ENCODE results near the gene DYNLT2. TPM values are rescaled to one million over a fixed set of nuclear protein-coding genes. Genes with fewer than 3 reads are reported as not detected.

The DYNLT2 gene
- total RNA-seq, 1 donor = 2.2 TPM

- Histone ChIP-seq H3K4me1 (ENCODE audit: insufficient read depth, low read length) (peaks cover 15% of the 10 kb centered on the region), H3K79me2 (ENCODE audit: insufficient read depth, low read length) (peaks cover 23% of the 10 kb centered on the region), H3K4me2 (ENCODE audit: insufficient read depth, low read length) (peak overlapping the region; percentile 86), H3K27ac (ENCODE audit: low read depth, low read length) (peak overlapping the region; percentile 89), H3K36me3 (ENCODE audit: insufficient read depth, low read length) (peaks cover 2% of the 10 kb centered on the region), H4K20me1 (ENCODE audit: insufficient read depth, low read length) (peaks cover 12% of the 10 kb centered on the region), H3K9me3 (ENCODE audit: low read depth, low read length) (no peaks in the 10 kb centered on the region), H3K4me3 (ENCODE audit: insufficient read depth, low read length) (peak overlapping the region; percentile 77), H3K27me3 (ENCODE audit: insufficient read depth, low read length) (no peaks in the 10 kb centered on the region), H2AFZ (ENCODE audit: low read length) (peak overlapping the region; percentile 76)
- DNase-seq (ENCODE audit: insufficient read length, low spot score, missing footprints) = peak; percentile 92
- no peak for TF ChIP-seq CTCF (IDR thresholded peaks at IDR 0.05; ENCODE audit: extremely low read depth, low read depth, low read length)
Observed at GRCh38 chr6:169725125-169726048, 26.0 kb downstream of the DYNLT2 start.

GRCh38 chr6:169724494-169725124, 26.8 kb downstream of the DYNLT2 start, which contains the start of gene PHF10:
PHF10 (minus strand) TSS chr6:169724500; CDS start chr6:169723931, 569 bp downstream.
- TF ChIP-seq CTCF (IDR thresholded peaks at IDR 0.05; ENCODE audit: extremely low read depth, low read depth, low read length) = no peak
- H3K27ac ChIP-seq (ENCODE audit: low read depth, low read length) = peak within 1 kb of the TSS; percentile 89
- H3K36me3 ChIP-seq (ENCODE audit: insufficient read depth, low read length) = peaks cover 3% of the 10 kb centered on the region
- H3K4me3 ChIP-seq (ENCODE audit: insufficient read depth, low read length) = peak within 1 kb of the TSS; percentile 90
- H3K4me1 ChIP-seq (ENCODE audit: insufficient read depth, low read length) = peaks cover 15% of the 10 kb centered on the region
- H3K9me3 ChIP-seq (ENCODE audit: low read depth, low read length) = no peaks in the 10 kb centered on the region
- peak; percentile 92 for DNase-seq (ENCODE audit: insufficient read length, low spot score, missing footprints)
- H2AFZ ChIP-seq (ENCODE audit: low read length) = peak within 1 kb of the TSS; percentile 89
- H3K27me3 ChIP-seq (ENCODE audit: insufficient read depth, low read length) = no peaks in the 10 kb centered on the region
- peaks cover 29% of the 10 kb centered on the region for H3K79me2 ChIP-seq (ENCODE audit: insufficient read depth, low read length)
- peaks cover 13% of the 10 kb centered on the region for H4K20me1 ChIP-seq (ENCODE audit: insufficient read depth, low read length)
- peak within 1 kb of the TSS; percentile 89 for H3K4me2 ChIP-seq (ENCODE audit: insufficient read depth, low read length)

GRCh38 chr6:169723991-169724493, 27.3 kb downstream of the DYNLT2 start:
- peaks cover 18% of the 10 kb centered on the region for H4K20me1 ChIP-seq (ENCODE audit: insufficient read depth, low read length)
- no peak overlapping the region for H3K4me2 ChIP-seq (ENCODE audit: insufficient read depth, low read length)
- H3K4me3 ChIP-seq (ENCODE audit: insufficient read depth, low read length) = peak overlapping the region; percentile 65
- H3K4me1 ChIP-seq (ENCODE audit: insufficient read depth, low read length) = peaks cover 15% of the 10 kb centered on the region
- DNase-seq (ENCODE audit: insufficient read length, low spot score, missing footprints) = peak; percentile 95
- no peak for TF ChIP-seq CTCF (IDR thresholded peaks at IDR 0.05; ENCODE audit: extremely low read depth, low read depth, low read length)
- H3K36me3 ChIP-seq (ENCODE audit: insufficient read depth, low read length) = peaks cover 3% of the 10 kb centered on the region
- no peaks in the 10 kb centered on the region for H3K27me3 ChIP-seq (ENCODE audit: insufficient read depth, low read length)
- H3K9me3 ChIP-seq (ENCODE audit: low read depth, low read length) = no peaks in the 10 kb centered on the region
- no peak overlapping the region for H3K27ac ChIP-seq (ENCODE audit: low read depth, low read length)
- no peak overlapping the region for H2AFZ ChIP-seq (ENCODE audit: low read length)
- peaks cover 35% of the 10 kb centered on the region for H3K79me2 ChIP-seq (ENCODE audit: insufficient read depth, low read length)
